CD4-positive, alpha-beta T cell treated with Interleukin-17A for 4 hours (primary cell): Measurements from ENCODE around the gene ZNF609.
A peak's percentile ranks its signal among the peaks of the same experiment; 100 is the strongest.

Experiments
- DNase-seq: peaks from one replicate; pipeline ENCODE4 v3.0.0-alpha.2; 2020; ENCODE audit warnings: mixed read lengths

Gene ZNF609

DNA sequence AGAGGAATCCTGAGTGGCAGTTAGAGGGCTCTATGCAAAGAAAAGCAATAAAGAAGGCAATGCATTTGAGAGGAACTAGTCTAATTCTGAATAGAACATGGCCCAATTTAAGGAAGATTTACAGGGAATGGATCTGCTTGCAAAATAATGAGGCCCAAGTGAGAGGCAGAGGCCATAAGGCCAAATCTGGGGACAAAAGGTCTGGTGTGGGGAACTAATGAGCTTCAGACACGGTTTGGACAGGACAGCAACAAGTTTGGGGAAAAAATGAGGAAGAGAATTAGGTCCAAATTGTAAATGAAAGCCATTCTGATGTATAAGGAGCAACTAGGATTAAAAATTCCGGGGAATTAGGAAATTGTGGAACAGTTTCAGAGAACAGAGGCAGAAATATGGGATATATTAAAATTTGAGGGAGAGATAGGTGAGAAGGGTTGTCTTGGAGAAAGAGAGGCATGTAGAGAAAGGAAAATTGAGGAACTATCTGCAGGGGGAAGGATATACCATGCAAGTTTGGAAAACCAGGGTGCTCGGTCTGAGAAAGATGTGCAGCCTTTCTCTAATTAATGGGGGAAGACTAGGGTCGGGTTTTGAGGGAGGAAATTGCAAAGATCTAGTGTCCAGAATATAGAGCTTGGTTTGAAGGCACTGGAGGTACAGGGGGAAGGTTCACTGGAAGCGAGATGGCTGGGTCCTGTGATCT is 241.3 kb downstream of the ZNF609 start:
- DNase-seq, result no peak

DNA sequence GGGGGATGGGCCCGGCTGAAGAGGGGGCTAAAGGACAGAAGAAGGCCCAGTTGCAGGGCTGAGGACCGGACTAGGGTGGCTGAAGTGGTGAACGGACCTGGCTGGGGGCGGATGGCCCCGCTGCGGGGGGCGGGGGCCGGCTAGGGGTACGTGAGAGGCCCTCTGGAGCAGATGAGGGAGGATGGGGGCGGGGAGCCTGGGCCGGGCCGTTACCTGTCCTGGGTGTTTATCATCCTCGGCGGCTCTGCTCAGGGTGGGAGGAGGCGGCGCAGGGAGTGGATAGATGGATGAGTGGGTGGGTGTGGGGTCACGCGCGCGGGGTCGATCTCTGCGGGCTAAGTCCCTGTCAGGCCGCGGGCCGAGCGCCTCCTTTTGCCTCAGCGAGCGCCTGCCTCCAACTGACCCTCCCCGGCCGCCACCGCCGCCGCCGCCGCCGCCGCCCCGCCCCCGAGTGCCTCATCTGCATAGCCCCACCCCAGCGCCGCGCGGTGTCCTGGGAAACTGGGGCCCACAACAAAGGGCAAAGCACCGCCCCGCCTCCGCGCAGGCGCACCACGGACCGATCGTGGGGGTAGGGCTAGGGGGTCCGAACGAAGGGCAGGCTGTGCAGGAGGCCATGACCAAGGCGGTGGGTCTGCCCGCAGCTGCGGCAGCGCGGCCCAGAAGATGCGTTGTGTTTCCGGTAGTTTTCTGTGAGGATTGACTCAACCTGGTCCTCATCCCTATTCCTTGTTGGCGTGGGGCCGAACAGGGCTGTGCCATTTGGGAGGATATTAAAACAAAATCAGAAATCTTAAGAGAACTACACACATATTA is 242.6 kb downstream of the ZNF609 start:
- peak; percentile 98 for DNase-seq

DNA sequence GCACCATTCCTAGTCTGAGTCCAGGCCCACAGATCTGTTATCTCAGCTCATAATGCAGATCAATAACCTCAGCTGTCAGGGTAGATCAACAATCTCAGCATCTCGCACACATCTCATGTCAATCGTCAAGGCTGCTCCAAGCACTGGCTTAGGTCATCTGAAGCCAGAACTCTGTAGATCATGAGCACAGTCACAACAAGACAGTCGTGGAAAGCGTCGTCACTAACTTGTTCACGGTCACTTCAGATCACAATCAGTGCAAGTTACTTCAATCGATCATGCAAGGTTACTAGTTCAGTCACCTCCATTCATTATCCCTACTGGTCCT is 243.2 kb downstream of the ZNF609 start:
- DNase-seq, result no peak

DNA sequence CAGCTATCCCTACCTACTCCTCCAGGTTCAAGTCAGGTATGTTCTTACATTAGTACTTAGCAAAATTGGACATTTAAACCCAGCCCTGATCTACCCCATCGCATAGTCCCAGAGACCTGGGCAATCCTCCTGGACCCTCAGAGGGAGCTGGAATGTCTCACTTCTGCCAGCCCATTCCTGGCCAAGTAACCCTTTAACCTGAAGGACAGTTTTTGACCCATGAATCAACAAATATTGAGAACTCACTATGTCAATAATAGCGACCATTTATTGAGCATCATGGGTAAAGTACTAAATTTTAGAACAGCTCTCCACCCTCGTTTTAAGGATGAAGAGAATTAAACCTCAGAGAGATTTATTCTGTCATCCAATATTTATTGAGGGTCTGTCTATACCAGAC is 244.6 kb downstream of the ZNF609 start:
- no peak for DNase-seq

DNA sequence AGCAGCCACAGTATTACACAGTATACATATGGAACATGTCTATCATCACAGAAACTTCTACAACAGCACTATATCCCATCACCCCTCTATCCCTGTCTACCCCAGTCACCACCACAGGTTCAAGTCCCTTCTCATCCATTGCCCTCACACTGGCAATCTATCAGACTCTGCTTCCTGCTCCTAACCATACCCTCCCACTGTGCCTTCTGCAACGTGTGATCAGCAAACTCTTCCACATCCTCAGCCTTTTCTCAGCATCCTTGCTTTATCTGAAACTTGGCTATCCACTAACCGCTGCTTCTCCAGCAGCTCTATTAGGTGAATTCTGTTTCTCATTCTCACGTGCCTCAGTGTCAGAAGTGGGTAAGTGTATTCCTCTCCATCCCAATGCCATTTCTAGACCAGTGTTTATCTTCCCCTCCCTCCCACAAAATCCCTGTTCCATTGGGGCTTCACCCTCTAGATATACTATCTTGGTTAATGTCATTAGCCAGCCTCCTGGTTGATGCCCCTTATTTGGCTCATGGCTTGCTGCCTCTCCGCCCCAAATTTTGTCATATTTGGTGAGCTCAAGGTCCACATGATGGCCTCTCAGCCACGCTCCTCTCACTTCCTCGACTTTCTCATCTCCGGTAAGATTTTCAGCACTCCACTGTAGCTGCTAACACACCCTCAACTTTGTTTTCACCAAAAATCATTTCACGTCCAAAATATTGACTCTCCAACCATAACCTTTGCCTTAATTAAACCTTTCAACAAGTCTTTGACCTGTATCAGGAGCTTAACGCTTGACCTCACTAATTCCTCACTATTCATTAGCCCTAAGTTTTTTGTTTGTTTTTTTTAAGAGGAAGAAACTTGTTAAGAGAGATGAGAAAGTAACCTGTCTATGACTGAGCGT is 245.9 kb downstream of the ZNF609 start:
- DNase-seq, result no peak

DNA sequence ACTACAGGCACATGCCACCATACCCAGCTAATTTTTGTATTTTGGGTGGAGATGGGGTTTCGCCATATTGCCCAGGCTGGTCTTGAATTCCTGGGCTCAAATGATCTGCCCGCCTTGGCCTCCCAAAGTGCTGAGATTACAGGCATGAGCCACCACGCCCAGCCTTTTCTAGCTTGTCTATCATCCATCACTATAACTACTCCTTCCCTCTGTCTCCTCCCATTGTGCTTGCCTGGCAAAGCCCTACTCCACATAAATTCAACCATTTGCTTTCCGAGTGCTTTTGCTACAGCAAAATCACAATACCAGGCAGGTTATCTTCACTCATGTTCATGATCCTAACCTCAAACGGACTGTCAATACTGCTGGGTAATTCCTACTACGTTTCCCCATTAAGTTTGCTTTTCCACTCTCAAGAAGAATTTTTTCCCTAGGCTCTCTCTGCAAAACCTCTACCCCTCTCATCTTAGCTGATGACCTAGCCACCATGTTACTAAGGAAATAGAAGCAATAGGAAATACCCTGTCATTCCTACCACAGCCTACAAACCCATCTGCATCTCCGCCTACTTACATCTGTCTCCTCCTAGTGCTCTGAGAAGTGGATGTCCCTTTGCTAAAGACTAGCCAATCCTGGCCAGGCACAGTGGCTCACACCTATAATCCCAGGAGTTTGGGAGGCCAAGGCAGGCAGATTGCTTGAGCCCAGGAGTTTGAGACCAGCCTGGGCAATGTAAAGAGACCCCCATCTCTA is 250.5 kb downstream of the ZNF609 start:
- no peak for DNase-seq

DNA sequence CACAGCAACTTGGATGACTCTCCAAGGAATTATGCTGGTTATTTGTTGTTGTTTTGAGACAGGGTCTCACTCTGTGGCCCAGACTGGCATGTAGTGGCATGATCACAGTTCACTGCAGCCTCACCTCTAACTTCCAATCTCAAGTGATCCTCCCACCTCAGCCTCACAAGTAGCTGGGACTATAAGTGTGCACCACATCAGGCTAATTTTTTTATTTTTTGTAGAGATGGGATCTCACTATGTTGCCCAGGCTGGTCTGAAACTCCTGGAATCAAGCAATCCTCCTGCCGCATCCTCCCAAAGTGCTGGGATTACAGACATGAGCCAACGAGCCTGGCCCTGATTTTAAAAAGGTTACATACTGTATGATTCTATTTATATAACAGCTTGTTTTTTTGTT is 252.0 kb downstream of the ZNF609 start:
- no peak for DNase-seq

DNA sequence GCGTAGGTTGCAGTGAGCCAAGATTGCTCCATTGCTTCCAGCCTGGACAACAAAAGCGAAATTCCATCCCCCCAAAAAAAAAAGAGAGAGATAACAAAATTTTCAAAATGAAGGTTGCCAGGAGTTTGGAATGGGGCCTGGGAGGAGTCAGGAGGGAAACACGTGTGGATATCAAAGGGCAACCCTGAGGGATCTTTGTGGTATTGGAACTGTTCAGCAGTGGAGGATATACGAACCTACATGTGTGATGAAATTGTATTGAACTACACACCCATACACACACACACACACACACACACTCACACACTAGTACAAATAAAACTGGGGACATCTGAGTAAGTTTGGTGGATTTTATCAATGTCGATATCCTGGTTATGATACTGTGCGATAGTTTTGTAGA is 253.2 kb downstream of the ZNF609 start:
- no peak for DNase-seq

DNA sequence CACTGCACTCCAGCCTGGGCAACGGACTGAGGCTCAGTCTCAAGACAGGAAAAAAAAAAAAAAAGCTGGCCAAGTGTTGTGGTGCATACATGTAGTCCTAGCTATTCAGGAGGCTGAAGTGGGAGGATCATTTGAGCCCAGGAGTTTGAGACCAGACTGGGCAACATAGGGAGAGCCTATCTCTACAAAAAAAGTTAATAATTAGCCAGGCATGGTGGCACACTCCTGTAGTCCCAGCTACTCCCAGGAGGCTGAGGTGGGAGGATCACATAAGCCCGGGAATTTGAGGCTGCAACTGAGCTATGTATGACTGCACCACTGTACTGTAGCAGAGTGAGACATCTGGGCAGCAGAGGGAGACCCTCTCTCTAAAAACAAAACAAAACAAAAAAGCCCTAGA is 256.1 kb downstream of the ZNF609 start:
- DNase-seq, result no peak

DNA sequence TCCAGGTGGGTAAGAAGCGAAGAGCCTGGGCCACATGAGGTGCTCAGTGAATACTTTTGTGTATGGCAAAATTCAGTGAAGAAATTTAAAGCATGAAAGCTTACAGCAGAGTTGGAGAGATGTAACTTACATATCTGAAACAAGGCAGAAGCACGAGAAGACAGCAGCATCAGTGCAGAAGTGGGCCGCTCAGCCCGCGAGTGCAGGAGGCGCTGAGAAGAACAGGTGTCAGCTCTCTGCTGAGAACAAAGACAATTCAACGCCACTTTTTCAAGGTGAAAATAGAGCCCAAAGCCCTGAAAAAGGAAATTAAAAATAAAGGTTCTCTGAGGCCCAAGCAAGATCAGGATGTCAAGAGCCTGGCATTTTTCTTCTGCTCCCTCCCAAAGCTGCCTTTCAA is 256.8 kb downstream of the ZNF609 start:
- no peak for DNase-seq

DNA sequence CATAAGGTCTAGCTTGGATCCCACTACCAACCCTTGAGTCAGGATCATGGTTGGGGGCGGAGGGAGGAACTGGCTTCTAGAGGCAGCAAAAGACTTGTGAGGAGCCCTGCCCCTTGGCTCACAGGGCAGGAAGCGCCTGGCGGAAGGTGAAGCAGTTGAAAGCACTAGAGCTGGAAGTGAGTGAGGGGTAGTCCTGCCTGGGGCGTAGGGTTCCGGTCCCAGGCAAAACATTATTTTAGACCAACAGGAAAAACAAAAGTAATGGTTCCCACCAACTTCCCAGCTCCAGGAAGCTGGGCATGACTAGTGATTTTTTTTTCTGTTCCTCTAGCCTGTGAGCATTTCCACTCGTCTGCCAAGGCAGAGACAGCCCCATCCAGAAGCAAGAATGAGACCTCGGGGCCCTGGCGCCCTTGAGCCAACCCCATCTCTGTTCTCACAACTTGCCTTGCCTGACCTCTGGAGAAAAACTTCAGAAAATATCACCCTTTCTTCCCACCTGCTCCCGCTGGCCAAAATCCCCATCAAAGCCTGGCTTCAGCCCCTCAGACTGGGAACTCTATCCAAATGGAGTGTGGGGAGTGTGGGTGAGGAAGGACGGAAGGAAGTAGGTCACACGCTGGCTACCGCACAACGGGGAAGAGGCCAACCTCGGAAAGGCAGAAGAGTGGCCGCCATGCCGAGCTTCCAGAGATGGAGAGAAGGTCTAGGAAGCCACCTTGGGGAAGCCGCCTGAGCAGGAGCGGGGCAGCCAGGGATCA is 257.5 kb downstream of the ZNF609 start:
- DNase-seq, result peak; percentile 63

DNA sequence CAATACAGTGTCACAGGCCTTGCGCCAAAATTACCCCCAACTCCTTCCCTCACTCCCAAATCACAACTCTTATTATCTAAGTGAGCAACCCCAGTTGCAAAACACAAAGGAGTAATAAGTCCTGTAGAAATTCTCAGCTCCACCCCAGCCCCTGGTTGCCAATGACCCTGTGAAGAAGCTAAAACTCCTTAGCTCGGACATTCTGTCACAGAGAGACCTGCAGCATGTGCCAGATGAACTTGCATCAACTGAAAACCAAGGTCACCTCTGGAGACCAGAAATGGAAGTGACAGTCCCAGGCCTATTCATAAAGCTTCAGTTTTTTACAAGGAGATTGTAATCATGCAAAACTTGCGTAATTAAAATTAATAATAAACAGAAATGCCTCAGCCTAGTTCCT is 259.8 kb downstream of the ZNF609 start:
- no peak for DNase-seq

DNA sequence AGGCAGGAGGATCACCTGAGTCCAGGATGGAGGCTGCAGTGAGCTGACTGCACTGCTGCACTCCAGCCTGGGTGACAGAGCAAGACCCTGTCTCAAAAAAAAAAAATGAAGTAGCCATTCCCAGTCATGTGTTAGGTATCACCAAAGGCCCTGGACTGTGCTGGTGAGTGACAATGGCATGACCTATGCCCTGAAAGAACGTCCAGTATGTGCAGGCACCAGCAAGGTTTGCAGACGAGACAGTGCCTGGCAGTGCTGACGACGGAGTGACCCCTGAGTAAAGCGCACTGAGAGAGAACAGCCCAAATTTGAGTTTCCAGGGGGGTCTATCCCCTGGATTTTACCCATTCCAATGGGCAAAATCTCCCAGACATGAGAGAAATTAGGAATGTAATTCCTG is 269.8 kb downstream of the ZNF609 start:
- DNase-seq, result no peak

DNA sequence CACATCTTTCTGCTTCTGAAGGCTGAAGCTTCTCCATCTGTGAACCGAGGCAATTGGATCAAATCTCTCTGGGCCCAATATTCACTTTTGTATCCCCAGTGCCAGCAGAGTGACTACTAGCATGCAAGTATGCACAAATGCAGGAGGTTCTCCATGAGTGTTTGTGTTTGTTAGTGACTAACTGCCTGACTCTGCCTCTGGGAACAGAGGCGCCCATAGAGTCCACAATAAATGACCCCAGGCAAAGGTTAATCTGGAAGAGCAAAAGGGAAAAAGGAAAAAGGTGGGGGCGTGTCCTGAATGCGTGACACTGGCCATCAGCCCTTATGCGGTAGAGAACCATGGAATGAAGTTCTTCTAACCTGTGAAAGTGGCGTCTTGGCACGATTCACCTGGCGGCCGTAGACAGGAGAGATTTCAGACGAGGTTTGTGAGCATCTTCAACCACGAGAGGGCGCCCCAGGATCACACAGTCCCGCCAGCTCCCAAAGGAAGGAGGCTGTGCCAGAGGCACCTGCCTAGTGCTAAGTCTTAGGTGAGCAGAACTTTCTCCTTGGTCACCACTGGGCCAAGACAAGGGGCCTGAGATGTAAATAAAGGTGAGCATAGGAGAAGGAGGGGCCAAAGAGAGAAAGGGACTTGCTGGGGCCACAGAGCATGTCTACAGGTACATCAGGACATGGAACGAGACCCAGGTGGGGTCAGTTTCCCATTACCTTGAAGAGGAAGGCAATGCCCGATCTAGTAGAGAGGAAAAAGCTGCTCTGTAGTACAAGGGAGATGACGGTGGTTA is 270.8 kb downstream of the ZNF609 start:
- peak; percentile 93 for DNase-seq

DNA sequence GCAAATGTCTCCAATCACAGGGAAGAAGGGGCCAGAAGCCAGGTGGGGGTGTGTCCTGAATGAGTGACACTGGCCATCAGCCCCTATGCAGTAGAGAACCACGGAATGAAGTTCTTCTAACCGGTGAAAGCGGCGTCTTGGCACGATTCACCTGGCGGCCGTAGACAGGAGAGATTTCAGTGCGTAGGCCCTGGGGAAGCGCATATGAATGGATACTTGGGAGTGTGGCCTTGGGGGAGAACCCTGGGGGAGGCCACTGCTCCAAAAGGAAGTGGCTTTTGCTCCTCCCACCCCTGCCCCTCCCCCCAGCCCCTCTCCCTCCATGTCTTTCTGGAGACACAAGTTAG is 271.4 kb downstream of the ZNF609 start:
- no peak for DNase-seq

DNA sequence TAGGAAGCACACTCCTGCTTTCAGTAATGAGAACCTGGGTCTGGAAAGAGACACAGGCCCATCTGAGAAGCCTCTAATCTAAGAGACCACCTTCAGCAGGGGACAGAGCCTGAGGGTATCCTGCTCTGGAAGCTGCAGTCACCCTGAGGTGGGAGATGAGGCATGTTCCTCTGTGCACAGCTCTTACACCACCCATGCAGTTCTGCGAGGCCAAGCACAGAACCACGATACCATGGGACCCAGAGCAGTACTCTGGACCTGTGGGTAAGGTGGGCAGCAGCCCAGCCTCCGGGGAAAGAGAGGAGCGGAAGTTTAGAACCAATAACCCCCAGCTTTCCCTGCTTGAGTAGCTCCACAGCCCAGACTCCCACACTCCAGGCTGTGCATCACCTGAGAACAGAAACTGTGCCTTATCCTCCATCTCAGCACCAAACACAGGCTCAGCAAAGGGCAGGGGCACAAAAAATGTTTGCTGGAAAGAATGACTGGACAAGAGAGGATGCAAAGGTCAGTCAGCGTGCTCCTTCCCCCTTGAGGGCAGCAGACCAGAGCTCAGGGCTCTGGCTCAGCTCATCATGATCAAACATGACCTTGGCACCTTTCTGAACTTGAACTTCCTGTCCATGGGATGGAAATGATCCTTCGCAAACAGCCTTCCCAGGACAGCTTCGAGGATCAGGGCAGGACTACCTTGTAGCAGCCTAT is 271.9 kb downstream of the ZNF609 start:
- no peak for DNase-seq
